Activated CD8-positive, alpha-beta memory T cell treated with anti-CD3 and anti-CD28 coated beads, Interleukin-2, amount 10 ng/mL, durations not matched to agents 7 days and 5 days (primary cell): Measurements from ENCODE around the gene TUBE1. TPM values are rescaled to one million over a fixed set of nuclear protein-coding genes. Genes with fewer than 3 reads are reported as not detected.

Source experiments
- ATAC-seq: fragments of 150-1000 bp; cut with Tn5 transposase; one replicate; pipeline ENCODE4 v1.10.0; 2021; ENCODE audit warnings: moderate library complexity
- CTCF ChIA-PET: fragments of 350-600 bp; sonication (Branson Sonifier 250); formaldehyde crosslinking; loops from one replicate; lab custom pipeline; 2021; ENCODE audit warnings: antibody characterized with exemption; lab: Charles Lee
- DNase-seq: peaks from one replicate; pipeline ENCODE4 v3.0.0-alpha.2; 2020
- H3K27ac Mint-ChIP-seq: one replicate; pipeline ENCODE4 v1.8.0; 2021; ENCODE audit warnings: mild to moderate bottlenecking, mixed read lengths
- H3K27me3 Mint-ChIP-seq: one replicate; pipeline ENCODE4 v1.8.0; 2021; ENCODE audit warnings: mixed read lengths
- H3K36me3 Mint-ChIP-seq: one replicate; pipeline ENCODE4 v1.8.0; 2021; ENCODE audit warnings: mild to moderate bottlenecking, mixed read lengths
- H3K4me1 Mint-ChIP-seq: one replicate; pipeline ENCODE4 v1.8.0; 2021; ENCODE audit warnings: mixed read lengths
- H3K4me3 Mint-ChIP-seq: one replicate; pipeline ENCODE4 v1.8.0; 2021; ENCODE audit warnings: mild to moderate bottlenecking, moderate library complexity, mixed read lengths
- H3K9me3 Mint-ChIP-seq: one replicate; pipeline ENCODE4 v1.8.0; 2022; ENCODE audit warnings: low read depth, mixed read lengths
- total RNA-seq, 2 experiments: library from RNA; stranded (reverse); gene quantifications; one replicate each; pipeline ENCODE4 v1.2.3, GENCODE V29; 2021

TUBE1 gene
- total RNA-seq, 2 experiments from 2014 or later, result 20.7 to 28.7 TPM

DNA sequence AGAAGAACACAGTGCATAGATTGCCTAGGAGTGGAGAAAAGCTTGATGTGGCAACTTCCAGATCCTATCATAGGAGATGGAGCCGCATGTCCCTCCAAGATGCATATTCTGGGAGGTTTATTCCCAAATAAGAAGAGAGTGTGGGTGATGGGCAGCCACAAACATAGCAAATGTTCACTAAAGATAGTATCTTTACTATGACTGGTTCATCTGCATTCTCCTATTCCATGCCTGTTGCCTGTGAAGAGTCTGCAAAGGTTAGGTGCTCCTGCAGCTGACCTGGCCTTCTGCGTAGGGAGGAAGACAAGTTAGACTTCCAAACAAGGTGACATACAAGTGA, 47.9 kb downstream of the TUBE1 start:
- no peaks in the 10 kb centered on the region for H3K9me3 Mint-ChIP-seq
- H3K27ac Mint-ChIP-seq, result no peak overlapping the region
- no peaks in the 10 kb centered on the region for H3K27me3 Mint-ChIP-seq
- H3K4me3 Mint-ChIP-seq, result no peak overlapping the region
- DNase-seq (no peak), ATAC-seq (no peak)
- peaks cover 24% of the 10 kb centered on the region for H3K4me1 Mint-ChIP-seq
- CTCF ChIA-PET, result interaction anchor here (1.6 to 6.9 kb wide), 5 partner anchors 8 to 780 kb away, joined by 4 to 77 read pairs (median 24); a partner anchor contains a TSS
- peaks cover 1% of the 10 kb centered on the region for H3K36me3 Mint-ChIP-seq

- Mint-ChIP-seq H3K36me3 (peaks cover 1% of the 10 kb centered on the region), H3K4me1 (peaks cover 29% of the 10 kb centered on the region), H3K4me3 (no peak overlapping the region), H3K27me3 (no peaks in the 10 kb centered on the region), H3K9me3 (no peaks in the 10 kb centered on the region), H3K27ac (no peak overlapping the region)
- ATAC-seq (no peak), DNase-seq (no peak)
- CTCF ChIA-PET, result interaction anchor here (1.6 to 6.9 kb wide), 4 partner anchors 12 to 780 kb away, joined by 4 to 77 read pairs (median 24); a partner anchor contains a TSS
Observed at GRCh38 chr6:112038756-112039430, 48.4 kb downstream of the TUBE1 start.

GRCh38 chr6:112038268-112038667, 49.0 kb downstream of the TUBE1 start:
- no peak overlapping the region for H3K27ac Mint-ChIP-seq
- peaks cover 1% of the 10 kb centered on the region for H3K36me3 Mint-ChIP-seq
- ATAC-seq, result no peak
- CTCF ChIA-PET, result interaction anchor here (2.6 to 6.8 kb wide), 2 partner anchors 11 to 27 kb away, joined by 10 to 77 read pairs; no protein-coding TSS in a partner anchor
- H3K4me1 Mint-ChIP-seq, result peaks cover 27% of the 10 kb centered on the region
- no peaks in the 10 kb centered on the region for H3K9me3 Mint-ChIP-seq
- DNase-seq, result no peak
- no peaks in the 10 kb centered on the region for H3K27me3 Mint-ChIP-seq
- no peak overlapping the region for H3K4me3 Mint-ChIP-seq

GRCh38 chr6:112037783-112038216, 49.5 kb downstream of the TUBE1 start:
- Mint-ChIP-seq H3K4me3 (no peak overlapping the region), H3K4me1 (peaks cover 26% of the 10 kb centered on the region), H3K9me3 (no peaks in the 10 kb centered on the region), H3K27me3 (no peaks in the 10 kb centered on the region), H3K36me3 (peaks cover 1% of the 10 kb centered on the region), H3K27ac (no peak overlapping the region)
- ATAC-seq (no peak), DNase-seq (no peak)
- CTCF ChIA-PET, result interaction anchor here (2.6 kb wide), 1 partner anchor 27 kb away, joined by 10 read pairs; no protein-coding TSS in a partner anchor

DNA sequence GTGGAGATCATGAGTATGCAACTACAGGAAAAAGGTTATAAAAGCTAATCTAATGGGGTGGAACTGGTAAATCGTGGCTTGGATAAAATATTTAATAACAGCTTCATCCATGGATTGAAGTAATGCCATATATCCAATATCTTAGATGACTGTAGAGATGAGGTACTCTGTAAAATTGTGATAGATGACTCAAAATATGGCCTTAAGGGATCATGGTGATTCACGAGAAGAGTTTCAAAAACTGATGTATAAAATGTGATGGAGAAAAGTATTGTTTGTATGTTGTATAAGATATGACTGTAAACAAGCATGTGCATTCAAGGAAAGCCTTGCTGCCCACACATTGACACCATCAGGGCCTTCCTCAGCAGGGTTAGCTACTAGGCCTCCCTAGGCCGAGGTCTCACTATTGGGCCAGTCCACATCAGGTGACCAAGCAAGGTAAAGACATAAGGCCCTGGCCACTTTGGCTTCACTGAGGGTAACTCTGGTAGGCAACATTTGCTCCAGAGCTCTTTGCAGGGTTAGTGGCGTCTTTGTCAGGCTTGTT, 51.1 kb downstream of the TUBE1 start:
- ATAC-seq (no peak), DNase-seq (no peak)
- Mint-ChIP-seq H3K27me3 (peaks cover 4% of the 10 kb centered on the region), H3K9me3 (no peaks in the 10 kb centered on the region), H3K27ac (no peak overlapping the region), H3K36me3 (peaks cover 1% of the 10 kb centered on the region), H3K4me3 (no peak overlapping the region), H3K4me1 (peaks cover 13% of the 10 kb centered on the region)
- CTCF ChIA-PET, result interaction anchor here (0.9 to 1.4 kb wide), 6 partner anchors 9 to 326 kb away, joined by 3 to 5 read pairs (median 3); no protein-coding TSS in a partner anchor

- Mint-ChIP-seq H3K4me3 (no peak overlapping the region), H3K27ac (no peak overlapping the region), H3K4me1 (peaks cover 14% of the 10 kb centered on the region), H3K27me3 (peaks cover 4% of the 10 kb centered on the region), H3K9me3 (no peaks in the 10 kb centered on the region), H3K36me3 (no peaks in the 10 kb centered on the region)
- CTCF ChIA-PET, result no interaction called here
- ATAC-seq (no peak), DNase-seq (no peak)
Observed at GRCh38 chr6:112034616-112034995, 52.7 kb downstream of the TUBE1 start.

DNA sequence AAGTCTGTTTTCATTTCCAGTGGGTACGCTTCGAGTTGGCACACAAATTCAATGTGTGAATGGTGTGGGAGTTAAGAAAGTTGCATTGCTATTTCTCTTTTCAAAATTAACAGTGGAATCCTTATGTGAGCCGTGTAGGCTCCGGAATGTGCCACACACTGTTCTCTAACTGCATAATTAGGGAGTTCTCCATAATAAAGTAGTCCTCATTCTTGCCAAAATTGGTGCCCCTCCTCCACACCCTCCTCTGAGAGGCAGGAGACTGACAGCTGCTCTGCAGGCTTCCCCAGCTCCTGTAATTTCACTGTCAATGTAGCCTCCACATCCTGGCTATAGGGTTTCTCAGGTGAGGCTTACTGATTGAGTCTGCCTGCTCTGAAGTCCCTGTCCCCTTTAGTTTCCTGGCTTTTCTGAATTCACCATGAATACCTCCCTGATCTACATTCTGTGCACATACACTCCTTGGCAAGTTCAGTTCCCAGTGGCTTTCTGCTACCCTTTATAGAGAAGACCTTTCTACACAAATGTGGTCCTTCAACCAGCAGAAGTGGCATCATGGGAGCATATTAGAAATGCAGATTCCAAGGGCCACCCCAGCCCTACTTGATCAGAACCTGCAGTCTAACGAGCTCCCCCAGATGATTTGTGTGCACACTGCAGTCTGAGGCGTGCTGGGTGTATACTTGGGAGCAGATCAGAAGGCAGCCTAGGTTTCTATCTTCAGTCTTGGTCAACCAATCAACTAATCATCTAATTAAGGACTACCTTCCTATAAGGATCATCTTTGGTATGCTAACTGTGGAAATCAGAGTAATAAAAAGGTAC, 53.3 kb downstream of the TUBE1 start:
- Mint-ChIP-seq H3K36me3 (no peaks in the 10 kb centered on the region), H3K27ac (no peak overlapping the region), H3K27me3 (peaks cover 4% of the 10 kb centered on the region), H3K4me3 (no peak overlapping the region), H3K4me1 (peaks cover 20% of the 10 kb centered on the region), H3K9me3 (no peaks in the 10 kb centered on the region)
- ATAC-seq, result no peak
- CTCF ChIA-PET, result interaction anchor here (0.5 kb wide), 1 partner anchor 64 kb away, joined by 3 read pairs; no protein-coding TSS in a partner anchor
- no peak for DNase-seq

DNA sequence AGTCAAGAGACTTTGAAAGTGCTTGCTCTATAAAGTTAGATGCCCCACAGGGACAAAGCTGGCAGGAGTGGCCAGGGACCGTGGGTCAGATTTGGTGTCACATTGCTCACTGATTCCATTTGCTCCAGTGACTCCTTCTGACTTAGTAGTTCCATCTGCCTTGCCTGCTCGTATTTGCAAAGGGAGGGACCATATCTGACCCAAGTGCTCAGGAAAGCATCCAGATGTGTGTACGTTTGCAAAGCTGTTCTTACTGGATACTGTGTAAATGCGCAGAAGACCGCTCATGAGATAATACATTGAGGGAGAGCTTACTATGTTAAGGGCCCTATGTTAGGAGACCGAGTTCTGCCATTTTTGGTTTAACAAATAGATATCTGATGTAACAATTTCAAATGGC, 54.6 kb downstream of the TUBE1 start:
- H3K4me3 Mint-ChIP-seq, result no peak overlapping the region
- H3K27ac Mint-ChIP-seq, result no peak overlapping the region
- ATAC-seq (no peak), DNase-seq (no peak)
- H3K9me3 Mint-ChIP-seq, result no peaks in the 10 kb centered on the region
- peaks cover 33% of the 10 kb centered on the region for H3K4me1 Mint-ChIP-seq
- no peaks in the 10 kb centered on the region for H3K36me3 Mint-ChIP-seq
- H3K27me3 Mint-ChIP-seq, result peaks cover 4% of the 10 kb centered on the region
- CTCF ChIA-PET, result interaction anchor here (3.0 kb wide), 1 partner anchor 9 kb away, joined by 24 read pairs; no protein-coding TSS in a partner anchor

DNA sequence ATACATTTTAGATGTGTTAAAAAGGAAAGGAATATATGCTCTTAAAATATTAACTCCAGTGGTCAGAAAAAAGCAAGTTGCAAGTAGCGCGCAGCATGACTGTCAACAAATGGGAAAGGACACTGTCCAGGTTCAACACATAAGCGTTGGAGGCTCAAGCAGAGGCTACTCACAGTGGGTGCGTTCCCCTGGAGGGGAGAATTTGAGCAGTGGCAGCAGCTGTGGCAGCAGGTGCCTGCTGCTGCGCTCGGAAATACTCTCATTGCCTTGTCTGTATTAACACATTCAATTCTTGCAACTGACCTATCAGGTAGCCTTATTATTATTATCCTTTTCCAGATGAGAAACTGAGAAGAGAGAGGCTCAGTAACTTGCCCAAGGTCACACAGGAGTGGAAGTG, 55.3 kb downstream of the TUBE1 start:
- DNase-seq (no peak), ATAC-seq (no peak)
- no peaks in the 10 kb centered on the region for H3K9me3 Mint-ChIP-seq
- no peak overlapping the region for H3K27ac Mint-ChIP-seq
- H3K4me1 Mint-ChIP-seq, result peaks cover 41% of the 10 kb centered on the region
- no peaks in the 10 kb centered on the region for H3K36me3 Mint-ChIP-seq
- CTCF ChIA-PET, result interaction anchor here (3.0 kb wide), 1 partner anchor 10 kb away, joined by 24 read pairs; no protein-coding TSS in a partner anchor
- H3K4me3 Mint-ChIP-seq, result no peak overlapping the region
- H3K27me3 Mint-ChIP-seq, result peaks cover 4% of the 10 kb centered on the region

DNA sequence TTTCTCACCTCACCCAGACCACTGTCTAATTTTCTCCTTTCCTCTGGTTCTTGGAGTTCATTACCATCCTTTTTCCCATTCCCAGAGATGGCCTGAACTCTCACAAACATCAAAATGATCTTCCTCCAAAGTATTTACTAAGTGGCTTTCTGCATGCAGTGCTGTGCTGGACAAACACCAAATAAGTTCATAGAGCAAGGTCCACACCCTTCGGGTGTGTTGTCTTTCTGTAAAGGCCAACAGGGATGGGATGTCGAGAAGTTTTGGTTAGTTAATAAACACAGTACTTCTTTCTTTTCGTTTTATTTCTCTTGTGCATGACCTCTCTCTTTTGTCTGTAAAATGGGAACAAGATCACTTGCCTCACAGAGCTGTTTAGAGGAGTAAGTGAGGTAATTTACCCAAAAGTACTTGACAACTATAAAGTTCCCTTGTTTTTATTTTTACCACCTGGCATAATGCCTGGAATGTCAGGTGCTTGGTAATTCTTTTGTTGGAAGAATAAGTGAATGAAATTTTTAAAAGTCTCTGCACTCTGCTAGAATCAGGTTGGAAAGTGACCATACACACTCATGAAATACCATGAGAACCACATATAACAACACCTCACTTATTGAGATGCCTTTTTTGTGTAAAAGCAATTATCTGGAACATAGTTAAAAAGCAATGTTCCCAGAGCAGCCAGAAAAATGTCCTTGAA, 56.2 kb downstream of the TUBE1 start:
- CTCF ChIA-PET, result interaction anchor here (3.0 kb wide), 1 partner anchor 11 kb away, joined by 24 read pairs; no protein-coding TSS in a partner anchor
- Mint-ChIP-seq H3K27me3 (peaks cover 4% of the 10 kb centered on the region), H3K9me3 (no peaks in the 10 kb centered on the region), H3K36me3 (peaks cover 1% of the 10 kb centered on the region), H3K4me1 (peaks cover 43% of the 10 kb centered on the region), H3K4me3 (no peak overlapping the region), H3K27ac (no peak overlapping the region)
- ATAC-seq, result no peak
- no peak for DNase-seq

GRCh38 chr6:112030206-112030960, 56.9 kb downstream of the TUBE1 start:
- H3K4me1 Mint-ChIP-seq, result peaks cover 38% of the 10 kb centered on the region
- no peak for ATAC-seq
- DNase-seq, result no peak
- H3K27ac Mint-ChIP-seq, result no peak overlapping the region
- peaks cover 4% of the 10 kb centered on the region for H3K27me3 Mint-ChIP-seq
- CTCF ChIA-PET, result interaction anchor here (3.0 kb wide), 1 partner anchor 11 kb away, joined by 24 read pairs; no protein-coding TSS in a partner anchor
- no peaks in the 10 kb centered on the region for H3K9me3 Mint-ChIP-seq
- peaks cover 2% of the 10 kb centered on the region for H3K36me3 Mint-ChIP-seq
- no peak overlapping the region for H3K4me3 Mint-ChIP-seq
